CD4-positive, alpha-beta T cell treated with Interleukin-17A for 4 hours (primary cell): ENCODE measurements around the gene METTL15.
"Not testable (repeated sequence)": the region's sequence is repeated elsewhere in the genome, so short reads cannot be mapped to it uniquely, and the experiment has no call there.

Experiments used
- DNase-seq: peaks from one replicate; pipeline ENCODE4 v3.0.0-alpha.2; 2020; ENCODE audit warnings: mixed read lengths

The METTL15 gene

GRCh38 chr11:28222063-28222462 lies 113.9 kb downstream of the METTL15 start:
- DNase-seq: not testable (repeated sequence)

DNA sequence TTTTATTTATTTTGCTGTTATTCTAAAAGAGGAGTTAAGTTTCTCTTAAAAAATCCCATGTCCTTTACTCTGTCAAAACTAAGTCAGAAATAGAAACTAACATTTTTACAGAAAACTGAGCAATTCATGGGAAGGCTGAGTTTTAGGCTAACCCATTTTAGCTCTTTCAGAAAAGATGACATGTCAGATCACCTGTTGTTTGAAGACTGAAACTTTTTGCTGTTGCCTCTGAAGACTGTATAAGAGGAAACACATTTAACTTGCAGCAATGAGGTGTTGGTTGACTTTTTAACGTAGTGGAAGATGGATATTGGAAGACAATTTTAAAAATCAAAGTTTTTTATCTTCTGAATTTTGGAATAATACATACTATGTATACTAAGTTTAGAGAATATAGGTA lies 115.4 kb downstream of the METTL15 start:
- no peak for DNase-seq

DNA sequence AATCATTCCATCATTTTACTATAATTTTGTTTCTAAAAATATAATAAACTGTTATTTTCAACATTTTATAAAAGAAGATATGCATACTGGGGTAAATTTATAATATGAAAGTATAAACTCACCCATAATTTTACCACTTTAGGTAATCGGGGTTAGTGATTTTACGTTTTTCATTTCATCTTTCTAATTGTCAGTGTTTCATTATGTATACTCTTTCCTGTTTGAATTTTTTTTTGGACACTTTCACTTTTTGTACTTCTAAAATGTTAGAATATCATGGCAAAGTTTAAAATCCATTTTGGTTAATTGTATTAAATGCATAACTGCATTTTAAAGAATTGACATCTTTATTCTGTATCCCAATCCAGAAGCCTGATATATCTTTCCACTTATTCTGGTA lies 115.8 kb downstream of the METTL15 start:
- DNase-seq: no peak

DNA sequence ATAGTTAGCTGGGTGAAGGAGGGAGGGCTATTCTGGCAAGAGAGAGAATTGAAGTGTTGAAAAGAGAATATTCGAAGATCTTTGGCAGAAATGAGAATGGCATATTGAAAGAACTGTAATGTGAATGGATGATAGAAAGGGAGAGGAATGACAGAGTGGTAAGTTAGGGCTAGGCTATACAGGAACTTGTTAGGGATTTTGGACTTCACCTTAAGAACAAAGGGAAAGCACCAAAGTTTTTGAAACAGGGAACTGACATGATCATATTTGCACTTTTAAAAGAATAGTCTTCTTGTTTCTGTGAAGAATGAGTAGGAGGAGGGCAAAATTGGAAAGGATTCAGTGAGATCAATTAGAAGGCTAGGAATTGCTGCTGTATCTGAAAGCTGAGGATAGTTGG lies 119.3 kb downstream of the METTL15 start:
- no peak for DNase-seq

- DNase-seq: no peak
Observed at GRCh38 chr11:28228196-28228895, 120.2 kb downstream of the METTL15 start.

DNA sequence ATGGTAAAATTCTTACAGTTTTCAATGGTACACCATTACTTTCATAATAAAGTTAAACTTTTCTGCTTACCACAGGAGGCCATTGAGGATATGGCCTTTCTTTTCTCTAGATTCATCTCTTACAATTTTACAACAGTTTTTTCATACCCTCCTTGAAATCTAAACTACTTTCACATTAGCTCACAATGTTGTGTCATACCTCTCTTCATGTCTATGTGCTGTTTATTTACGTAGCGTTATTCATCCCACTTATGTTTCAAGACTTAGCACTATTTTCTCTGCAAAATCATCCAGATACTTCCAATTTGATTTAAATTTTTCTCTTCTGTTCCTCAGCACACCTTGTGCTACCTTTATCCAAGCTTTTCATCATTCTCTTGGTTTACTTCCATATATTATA lies 123.3 kb downstream of the METTL15 start:
- DNase-seq: no peak

- no peak for DNase-seq
Observed at GRCh38 chr11:28232649-28233048, 124.5 kb downstream of the METTL15 start.

- DNase-seq: no peak
Observed at GRCh38 chr11:28241760-28242159, 133.6 kb downstream of the METTL15 start.

DNA sequence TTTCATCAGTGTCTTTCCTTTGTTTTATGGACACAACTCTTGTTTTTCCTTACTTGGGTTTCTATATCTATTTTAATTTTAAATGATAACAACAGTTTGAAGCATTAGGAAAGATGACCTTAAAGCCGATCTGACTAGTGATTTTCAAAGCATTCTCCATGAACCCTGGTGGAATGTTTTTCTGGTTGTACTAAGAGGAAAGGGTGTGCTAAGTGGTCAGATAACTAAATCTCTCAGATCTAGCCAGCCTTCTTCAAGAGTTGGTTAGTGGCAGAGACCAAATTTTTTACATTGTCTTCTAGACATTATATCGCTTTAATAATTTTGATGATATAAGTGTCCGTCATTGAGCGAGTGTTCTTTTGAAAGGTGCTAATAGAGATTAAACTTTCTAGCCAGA lies 134.4 kb downstream of the METTL15 start:
- DNase-seq: no peak

DNA sequence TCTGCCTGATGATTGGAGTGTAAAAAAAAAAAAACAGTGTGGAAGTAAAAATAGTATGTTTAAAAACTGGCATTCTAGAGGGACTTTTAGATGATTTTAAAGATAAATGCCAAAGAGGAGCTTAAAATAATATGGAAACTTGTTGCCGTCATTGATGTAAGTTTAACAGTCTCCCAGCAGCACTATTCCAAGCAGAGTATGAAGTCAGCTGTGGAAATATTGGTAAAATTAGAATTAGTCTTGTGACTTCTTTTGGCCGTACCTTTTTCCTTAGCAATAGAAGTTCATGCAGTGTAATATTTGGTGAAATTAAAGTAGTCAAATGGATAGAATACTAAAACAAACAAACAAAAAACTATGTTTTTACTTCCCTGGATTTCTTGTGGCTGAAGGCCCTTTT lies 134.9 kb downstream of the METTL15 start:
- no peak for DNase-seq

GRCh38 chr11:28243581-28243980 lies 135.4 kb downstream of the METTL15 start:
- DNase-seq: no peak

- no peak for DNase-seq
Observed at GRCh38 chr11:28245131-28245530, 136.9 kb downstream of the METTL15 start.

DNA sequence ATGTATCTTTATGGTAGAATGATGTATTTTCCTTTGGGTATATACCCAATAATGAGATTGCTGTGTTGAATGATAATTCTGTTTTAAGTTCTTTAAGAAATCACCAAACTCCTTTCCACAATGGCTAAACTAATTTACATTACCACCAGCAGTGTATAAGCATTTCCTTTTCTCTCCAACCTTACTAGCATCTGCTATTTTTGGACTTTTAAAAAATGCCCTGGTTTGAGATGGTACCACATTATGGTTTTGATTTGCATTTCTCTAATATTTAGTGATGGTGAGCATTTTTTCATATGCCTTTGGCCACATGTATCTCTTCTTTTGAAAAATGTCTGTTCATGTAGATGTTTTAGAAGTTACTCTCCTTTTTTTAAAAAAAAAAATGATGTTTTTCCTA lies 142.0 kb downstream of the METTL15 start:
- no peak for DNase-seq

GRCh38 chr11:28251257-28251656 lies 143.1 kb downstream of the METTL15 start:
- DNase-seq: no peak

DNA sequence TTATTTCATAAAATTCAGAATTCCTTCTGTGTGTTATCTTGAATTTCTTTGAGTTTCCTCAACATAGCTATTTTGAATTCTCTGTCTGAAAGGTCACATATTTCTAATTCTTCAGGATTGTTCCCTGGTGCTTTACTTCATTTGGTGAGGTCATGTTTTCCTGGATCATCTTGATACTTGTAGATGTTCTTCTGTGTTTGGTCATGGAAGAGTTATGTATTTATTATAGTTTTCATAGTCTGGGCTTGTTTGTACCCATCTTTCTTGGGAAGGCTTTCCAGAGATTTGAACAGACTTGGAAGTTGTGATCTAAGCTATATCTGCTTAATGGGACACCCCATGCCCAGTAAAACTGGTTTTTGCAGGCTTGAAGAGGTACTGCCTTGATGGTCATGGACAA lies 149.6 kb downstream of the METTL15 start:
- DNase-seq: no peak

DNA sequence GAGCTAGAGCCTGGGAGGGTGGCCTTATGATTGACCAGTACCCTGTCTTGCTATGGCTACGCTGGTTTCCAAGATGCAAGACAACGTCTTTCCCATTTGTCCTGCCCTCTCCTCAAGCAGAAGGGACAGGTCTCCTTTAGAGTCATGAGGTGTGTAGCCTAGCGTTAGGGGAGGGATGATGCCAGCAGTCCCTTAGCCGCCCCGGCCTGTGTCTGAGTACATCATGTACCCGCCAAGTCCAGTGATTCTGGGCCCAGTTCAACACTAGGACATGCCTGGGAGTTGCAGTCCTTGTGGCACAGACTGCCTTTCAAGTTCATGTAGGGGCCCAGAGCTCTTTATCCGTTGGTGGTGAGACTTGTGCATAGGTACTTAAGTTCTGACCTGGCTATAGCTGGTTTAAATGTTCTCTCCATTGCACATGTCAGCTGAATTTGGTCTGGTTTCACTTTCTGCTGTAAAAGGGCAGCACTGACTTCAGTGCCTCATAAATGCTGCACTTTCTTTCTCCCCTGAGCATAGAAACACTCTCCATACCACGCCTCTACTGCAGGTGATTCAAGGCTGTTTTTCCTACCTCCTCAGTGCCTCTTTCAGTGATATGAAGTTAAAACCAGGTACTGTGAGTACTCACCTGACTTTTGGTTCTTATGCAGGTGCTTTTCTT lies 151.1 kb downstream of the METTL15 start:
- DNase-seq: no peak

- no peak for DNase-seq
Observed at GRCh38 chr11:28268925-28269324, 160.7 kb downstream of the METTL15 start.

- no peak for DNase-seq
Observed at GRCh38 chr11:28269586-28269985, 161.4 kb downstream of the METTL15 start.

- DNase-seq: not testable (repeated sequence)
Observed at GRCh38 chr11:28272247-28272646, 164.1 kb downstream of the METTL15 start.

- DNase-seq: no peak
Observed at GRCh38 chr11:28274216-28274615, 166.0 kb downstream of the METTL15 start.

DNA sequence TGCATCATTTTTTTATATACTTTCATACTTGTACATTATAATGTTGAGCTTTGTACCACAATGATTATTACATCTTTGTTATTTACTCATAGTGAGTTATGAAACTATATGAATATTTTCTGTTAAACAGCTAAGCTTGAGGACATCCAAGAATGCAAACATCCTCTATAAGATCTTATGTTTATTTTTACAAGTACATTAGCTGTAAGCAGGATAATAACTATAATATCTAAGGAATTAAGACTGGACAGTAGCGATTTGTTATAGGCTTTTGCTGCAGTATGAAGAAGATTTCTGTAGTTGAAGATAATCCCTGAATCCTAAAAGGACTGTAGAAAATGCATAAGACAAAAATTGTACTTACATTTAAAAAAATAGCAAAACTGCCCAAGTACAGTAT lies 176.0 kb downstream of the METTL15 start:
- DNase-seq: no peak

DNA sequence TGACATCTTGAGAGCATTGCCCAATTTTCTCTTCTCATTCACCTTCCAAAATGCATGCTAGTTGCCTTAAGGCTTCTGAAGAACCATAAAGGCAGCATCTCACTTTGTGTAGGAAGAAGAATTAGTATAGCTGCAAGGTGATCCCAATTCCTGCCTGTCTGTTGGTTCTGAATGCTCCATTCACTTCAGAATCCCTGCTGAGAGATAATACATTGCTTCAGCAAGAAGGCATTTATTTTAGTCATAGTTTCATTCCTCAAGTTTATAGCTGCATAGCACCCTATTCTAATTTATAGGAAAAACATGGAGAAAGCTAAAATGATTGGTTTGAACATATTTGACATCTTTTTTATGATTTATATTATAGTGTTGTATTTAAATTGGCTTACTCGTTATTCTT lies 181.3 kb downstream of the METTL15 start:
- no peak for DNase-seq

- not testable (repeated sequence) for DNase-seq
Observed at GRCh38 chr11:28290995-28291394, 182.8 kb downstream of the METTL15 start.

- no peak for DNase-seq
Observed at GRCh38 chr11:28296426-28296825, 188.2 kb downstream of the METTL15 start.

DNA sequence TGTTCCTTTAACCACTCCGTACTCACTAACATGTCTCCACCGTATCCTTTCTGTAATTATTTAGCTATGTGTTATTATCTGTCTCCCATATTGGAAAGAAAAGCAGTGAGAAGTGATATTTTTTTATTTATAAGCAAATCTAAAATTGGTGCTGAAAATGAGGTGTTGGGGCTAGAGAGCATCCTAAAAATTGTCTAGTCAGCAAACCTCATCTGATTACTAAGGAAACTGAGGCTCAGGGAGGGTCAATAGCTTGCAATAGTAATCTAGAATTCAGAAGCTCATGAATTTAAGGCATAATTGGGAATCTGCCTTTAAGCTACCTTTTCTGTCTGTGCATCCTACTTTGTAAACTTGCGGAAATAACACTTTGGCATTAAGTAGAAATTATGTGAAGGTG lies 190.0 kb downstream of the METTL15 start:
- DNase-seq: no peak
